Endothelial cell (in vitro differentiated cells): ENCODE measurements around the gene AHCYL1. TPM values are rescaled to one million over a fixed set of nuclear protein-coding genes. Genes with fewer than 3 reads are reported as not detected.

Experiments
- DNase-seq: peaks from one replicate; pipeline ENCODE4 v3.0.0; 2021; ENCODE audit warnings: low spot score
- H3K27ac Mint-ChIP-seq: one replicate; pipeline ENCODE4 v1.8.0; 2021; ENCODE audit warnings: mixed read lengths, inconsistent platforms; ENCODE audit not compliant: unreplicated experiment
- H3K27me3 Mint-ChIP-seq: one replicate; pipeline ENCODE4 v1.8.0; 2021; ENCODE audit warnings: mild to moderate bottlenecking, moderate library complexity, mixed read lengths, inconsistent platforms; ENCODE audit not compliant: unreplicated experiment
- H3K36me3 Mint-ChIP-seq: one replicate; pipeline ENCODE4 v1.8.0; 2021; ENCODE audit warnings: mild to moderate bottlenecking, low read depth, mixed read lengths, inconsistent platforms; ENCODE audit not compliant: unreplicated experiment
- H3K4me1 Mint-ChIP-seq: one replicate; pipeline ENCODE4 v1.8.0; 2021; ENCODE audit warnings: mild to moderate bottlenecking, mixed read lengths, inconsistent platforms; ENCODE audit not compliant: unreplicated experiment
- H3K4me3 Mint-ChIP-seq: one replicate; pipeline ENCODE4 v1.8.0; 2021; ENCODE audit warnings: mild to moderate bottlenecking, mixed read lengths, inconsistent platforms; ENCODE audit not compliant: unreplicated experiment
- H3K9me3 Mint-ChIP-seq: one replicate; pipeline ENCODE4 v1.8.0; 2021; ENCODE audit warnings: mixed read lengths, inconsistent platforms; ENCODE audit not compliant: unreplicated experiment
- CTCF ChIP-seq: fragments of 200-600 bp; sonication (generic); IDR thresholded peaks from one replicate; pipeline ENCODE4 v1.5.0; 2021; ENCODE audit warnings: antibody characterized with exemption; ENCODE audit not compliant: unreplicated experiment
- total RNA-seq: library from RNA; stranded (reverse); fragmentation: NEBNext Ultra II Directional; extraction: Animal tissue kit (Norgen Biotek cat#: 25700); gene quantifications from one replicate; pipeline ENCODE4 v1.2.1, GENCODE V29; 2021; ENCODE audit not compliant: unreplicated experiment

AHCYL1 gene
- total RNA-seq, 1 donor from 2014 or later, result 63.7 TPM

DNA sequence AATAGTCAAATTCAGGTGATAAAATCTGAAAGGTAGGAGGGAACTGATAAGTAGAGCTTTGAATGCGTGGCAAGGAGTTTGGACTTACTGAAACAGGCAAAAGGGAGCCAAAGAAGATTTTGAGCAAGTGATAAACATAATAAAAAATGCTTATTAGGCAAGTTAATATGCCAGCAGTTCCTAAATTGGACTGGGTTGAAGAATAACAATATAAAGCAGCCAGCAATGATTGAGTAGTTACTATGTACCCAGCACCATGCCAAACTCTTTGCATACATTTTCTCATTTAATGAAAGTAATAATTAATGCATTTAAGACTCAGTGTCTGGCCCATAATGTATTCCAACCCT, 23.8 kb upstream of the AHCYL1 start:
- TF ChIP-seq CTCF, result no peak
- Mint-ChIP-seq H3K36me3 (no peaks in the 10 kb centered on the region), H3K27ac (no peak overlapping the region)

DNA sequence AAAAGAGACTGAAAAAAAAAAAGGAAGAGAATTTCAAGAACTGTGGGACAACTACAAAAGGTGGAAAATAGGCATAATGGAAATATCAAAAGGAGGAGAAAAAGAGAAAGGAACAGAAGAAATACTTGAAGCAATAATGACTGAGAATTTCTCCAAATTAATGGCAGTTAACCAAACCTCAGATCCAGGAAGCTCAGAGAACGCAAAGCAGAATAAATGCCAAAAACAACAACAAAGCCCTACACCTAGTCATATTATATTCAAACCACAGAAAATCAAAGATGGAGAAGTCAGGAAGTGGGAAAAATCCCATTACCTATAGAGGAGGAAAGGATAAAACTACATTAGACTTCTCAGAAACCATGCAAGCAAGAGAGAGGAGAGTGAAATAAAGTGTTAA, 20.7 kb upstream of the AHCYL1 start:
- Mint-ChIP-seq H3K36me3 (no peaks in the 10 kb centered on the region), H3K4me1 (peaks cover 16% of the 10 kb centered on the region), H3K4me3 (no peak overlapping the region), H3K27me3 (no peaks in the 10 kb centered on the region), H3K9me3 (no peaks in the 10 kb centered on the region), H3K27ac (no peak overlapping the region)
- DNase-seq, result no peak
- TF ChIP-seq CTCF, result no peak

More for the DNA sequence above, 23.8 kb upstream of the AHCYL1 start:
- no peak overlapping the region for H3K4me3 Mint-ChIP-seq
- H3K27me3 Mint-ChIP-seq, result no peaks in the 10 kb centered on the region
- H3K9me3 Mint-ChIP-seq, result no peaks in the 10 kb centered on the region
- no peak for DNase-seq
- H3K4me1 Mint-ChIP-seq, result peaks cover 16% of the 10 kb centered on the region

GRCh38 chr1:109969146-109969829, 15.3 kb upstream of the AHCYL1 start:
- Mint-ChIP-seq H3K4me3 (no peak overlapping the region), H3K4me1 (no peaks in the 10 kb centered on the region)
- DNase-seq, result no peak

DNA sequence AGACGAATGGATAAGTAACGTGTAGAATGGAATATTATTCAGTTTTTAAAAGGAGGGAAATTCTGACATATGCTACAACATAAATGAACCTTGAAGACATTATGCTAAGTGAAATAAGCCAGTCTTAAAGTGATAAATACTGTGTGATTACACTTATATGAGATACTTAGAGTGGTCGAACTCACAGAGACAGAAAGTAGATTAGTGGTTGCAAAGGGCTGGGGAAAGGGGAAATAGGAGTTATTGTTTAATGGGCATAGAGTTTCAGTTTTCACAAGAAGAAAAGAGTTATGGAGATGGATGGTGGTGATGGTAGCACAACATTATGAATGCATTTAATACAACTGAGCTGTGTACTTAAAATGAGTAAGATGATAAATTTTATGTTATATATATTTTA, 14.7 kb upstream of the AHCYL1 start:
- H3K4me3 Mint-ChIP-seq, result no peak overlapping the region
- no peak for DNase-seq
- no peak for TF ChIP-seq CTCF
- H3K4me1 Mint-ChIP-seq, result no peaks in the 10 kb centered on the region
- H3K9me3 Mint-ChIP-seq, result no peaks in the 10 kb centered on the region
- no peak overlapping the region for H3K27ac Mint-ChIP-seq
- H3K27me3 Mint-ChIP-seq, result no peaks in the 10 kb centered on the region
- H3K36me3 Mint-ChIP-seq, result no peaks in the 10 kb centered on the region

More at GRCh38 chr1:109969146-109969829, 15.3 kb upstream of the AHCYL1 start:
- no peak for TF ChIP-seq CTCF
- H3K27ac Mint-ChIP-seq, result no peak overlapping the region
- H3K36me3 Mint-ChIP-seq, result no peaks in the 10 kb centered on the region
- no peaks in the 10 kb centered on the region for H3K27me3 Mint-ChIP-seq
- no peaks in the 10 kb centered on the region for H3K9me3 Mint-ChIP-seq

DNA sequence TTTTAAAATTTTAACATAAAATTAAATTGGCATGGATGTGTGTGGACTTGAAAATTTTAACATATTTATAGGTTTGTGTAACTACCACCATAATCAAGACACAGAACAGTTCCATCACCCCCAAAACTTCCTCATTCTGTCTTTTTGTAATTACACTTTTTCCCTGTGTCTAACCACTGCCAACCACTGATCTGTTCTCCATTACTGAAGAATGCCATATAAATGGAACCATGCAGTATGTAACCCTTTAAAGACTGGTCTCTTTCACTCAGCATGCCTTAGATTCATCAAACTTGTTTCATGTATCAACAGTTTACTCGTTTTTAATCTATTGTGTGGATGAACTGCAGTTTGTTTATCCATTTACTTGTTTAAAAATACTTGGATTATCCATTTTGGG, 13.0 kb upstream of the AHCYL1 start:
- no peak for DNase-seq
- Mint-ChIP-seq H3K4me1 (no peaks in the 10 kb centered on the region), H3K9me3 (no peaks in the 10 kb centered on the region), H3K36me3 (no peaks in the 10 kb centered on the region), H3K4me3 (no peak overlapping the region), H3K27ac (no peak overlapping the region), H3K27me3 (no peaks in the 10 kb centered on the region)
- no peak for TF ChIP-seq CTCF
